GM23338 (cell line): ENCODE measurements around the gene CADPS2. TPM values are rescaled to one million over a fixed set of nuclear protein-coding genes. Genes with fewer than 3 reads are reported as not detected.

Source experiments
- ATAC-seq: fragments of 200-7000 bp; cut with Tn5 transposase; 3 replicates; pipeline ENCODE4 v1.9.1; 2020
- DNase-seq: peaks from one replicate; pipeline ENCODE4 v3.0.0-alpha.2; 2015; ENCODE audit warnings: low spot score
- H2AFZ ChIP-seq: fragments of 200-600 bp; sonication (generic); 2 replicates; pipeline ENCODE4 v1.8.0; 2016; ENCODE audit warnings: antibody characterized with exemption, mild to moderate bottlenecking, moderate library complexity
- H3F3A ChIP-seq: fragments of 200-600 bp; sonication (generic); replicated peaks from 2 replicates; pipeline ENCODE4 v1.8.0; 2017; ENCODE audit warnings: antibody characterized with exemption, mixed run types, low read depth
- H3K27ac ChIP-seq: fragments of 200-600 bp; sonication (generic); 2 replicates; pipeline ENCODE4 v1.6.1; 2016; ENCODE audit warnings: low read depth
- H3K27me3 ChIP-seq: fragments of 200-600 bp; sonication (generic); 2 replicates; pipeline ENCODE4 v1.8.0; 2016; ENCODE audit warnings: mild to moderate bottlenecking, mixed run types, moderate library complexity; ENCODE audit not compliant: insufficient read depth
- H3K36me3 ChIP-seq: fragments of 200-600 bp; sonication (generic); 2 replicates; pipeline ENCODE4 v1.8.0; 2016; ENCODE audit warnings: mild to moderate bottlenecking; ENCODE audit not compliant: insufficient read depth
- H3K4me1 ChIP-seq: fragments of 200-600 bp; sonication (generic); 2 replicates; pipeline ENCODE4 v1.8.0; 2016; ENCODE audit warnings: mild to moderate bottlenecking, moderate library complexity; ENCODE audit not compliant: insufficient read depth
- H3K4me2 ChIP-seq: fragments of 200-600 bp; sonication (generic); 2 replicates; pipeline ENCODE4 v1.7.1; 2017; ENCODE audit warnings: mixed run types
- H3K4me3 ChIP-seq: fragments of 200-600 bp; sonication (generic); 2 replicates; pipeline ENCODE4 v1.6.1; 2016; ENCODE audit warnings: mixed run types
- H3K79me2 ChIP-seq: fragments of 200-600 bp; sonication (generic); replicated peaks from 2 replicates; pipeline ENCODE4 v1.8.0; 2017; ENCODE audit warnings: mild to moderate bottlenecking; ENCODE audit not compliant: insufficient read depth
- H3K9me2 ChIP-seq: fragments of 200-600 bp; sonication (generic); 2 replicates; pipeline ENCODE4 v1.8.0; 2017; ENCODE audit not compliant: insufficient read depth
- H4K20me1 ChIP-seq: fragments of 200-600 bp; sonication (generic); replicated peaks from 2 replicates; pipeline ENCODE4 v1.8.0; 2017; ENCODE audit warnings: mild to moderate bottlenecking; ENCODE audit not compliant: insufficient read depth
- H3K27ac Mint-ChIP-seq: 2 replicates; pipeline ENCODE4 v1.8.0; 2020; ENCODE audit warnings: inconsistent platforms, mild to moderate bottlenecking, moderate library complexity, mixed read lengths
- H3K27me3 Mint-ChIP-seq: 3 replicates; pipeline ENCODE4 v1.8.0; 2022; ENCODE audit warnings: low read depth, mild to moderate bottlenecking, moderate library complexity, mixed read lengths, inconsistent platforms; ENCODE audit not compliant: insufficient read depth, poor library complexity
- H3K36me3 Mint-ChIP-seq: 3 replicates; pipeline ENCODE4 v1.8.0; 2021; ENCODE audit warnings: low read depth, mild to moderate bottlenecking, inconsistent platforms, moderate library complexity, mixed read lengths
- H3K4me1 Mint-ChIP-seq: 3 replicates; pipeline ENCODE4 v1.8.0; 2020; ENCODE audit warnings: mild to moderate bottlenecking, inconsistent platforms, mixed read lengths
- H3K4me3 Mint-ChIP-seq: 3 replicates; pipeline ENCODE4 v1.8.0; 2021; ENCODE audit warnings: moderate library complexity, mild to moderate bottlenecking, inconsistent platforms, mixed read lengths
- H3K9me3 Mint-ChIP-seq: 3 replicates; pipeline ENCODE4 v1.8.0; 2020; ENCODE audit warnings: moderate library complexity, mild to moderate bottlenecking, inconsistent platforms, mixed read lengths
- CREB1 ChIP-seq: fragments of 250-450 bp; sonication (Bioruptor Pico); IDR thresholded peaks from 2 replicates; pipeline ENCODE4 v1.5.0; 2020; ENCODE audit warnings: low read depth, mild to moderate bottlenecking, moderate library complexity
- EZH2 ChIP-seq: fragments of 200-600 bp; sonication (generic); IDR thresholded peaks from one replicate; pipeline ENCODE4 v1.8.0; 2017; ENCODE audit warnings: antibody characterized with exemption, mild to moderate bottlenecking, low read depth; ENCODE audit not compliant: unreplicated experiment
- JUNB ChIP-seq: IDR thresholded peaks from one replicate; pipeline ENCODE4 v1.6.1; 2016; ENCODE audit warnings: antibody characterized with exemption; ENCODE audit not compliant: unreplicated experiment
- POLR2AphosphoS5 ChIP-seq: IDR thresholded peaks from 2 replicates; pipeline ENCODE4 v1.6.1; 2016; ENCODE audit warnings: antibody characterized with exemption, low read depth
- ZNF114 ChIP-seq: fragments of 250-450 bp; sonication (Bioruptor Pico); IDR thresholded peaks from 2 replicates; pipeline ENCODE4 v1.5.0; 2020; ENCODE audit warnings: mild to moderate bottlenecking, moderate library complexity
- polyA plus RNA-seq: library from polyadenylated mRNA; unstranded; fragments of >200 nt; fragmentation: Nextera tagmentation; extraction: Ambion mirVana; gene quantifications from 2 replicates; pipeline ENCODE4 v1.2.1, GENCODE V29; 2016
- total RNA-seq: library from RNA; depleted of rRNA; stranded (reverse); fragments of >200 nt; shearing (Covaris generic); gene quantifications from 2 replicates; pipeline ENCODE4 v1.2.3, GENCODE V29; 2014
- TF ChIP-seq, protein P1 (sequence below), 2 experiments: fragments of 200-600 bp in 1 of 2; sonication (generic) in 1 of 2; conservative IDR thresholded peaks; 2 replicates each; pipeline versions ENCODE4 v1.5.1 to v1.6.1; 2016 to 2017; ENCODE audit warnings: antibody characterized with exemption in 2 of 2, low read depth in 2 of 2, mild to moderate bottlenecking in 2 of 2, moderate library complexity in 1 of 2
- TF ChIP-seq, protein P2 (sequence below): fragments of 250-450 bp; sonication (Bioruptor Pico); IDR thresholded peaks from 2 replicates; pipeline ENCODE4 v1.5.0; 2020; ENCODE audit warnings: mild to moderate bottlenecking, moderate library complexity
- TF ChIP-seq, protein P3 (sequence below): IDR thresholded peaks from 2 replicates; pipeline ENCODE4 v1.6.1; 2016; ENCODE audit warnings: antibody characterized with exemption
- TF ChIP-seq, protein P4 (sequence below): IDR thresholded peaks from one replicate; pipeline ENCODE4 v1.6.1; 2018; ENCODE audit warnings: antibody characterized with exemption; ENCODE audit not compliant: unreplicated experiment

Gene CADPS2
- total and polyA plus RNA-seq, 2 experiments from 2014 or later = 16.3 to 36.9 TPM

DNA sequence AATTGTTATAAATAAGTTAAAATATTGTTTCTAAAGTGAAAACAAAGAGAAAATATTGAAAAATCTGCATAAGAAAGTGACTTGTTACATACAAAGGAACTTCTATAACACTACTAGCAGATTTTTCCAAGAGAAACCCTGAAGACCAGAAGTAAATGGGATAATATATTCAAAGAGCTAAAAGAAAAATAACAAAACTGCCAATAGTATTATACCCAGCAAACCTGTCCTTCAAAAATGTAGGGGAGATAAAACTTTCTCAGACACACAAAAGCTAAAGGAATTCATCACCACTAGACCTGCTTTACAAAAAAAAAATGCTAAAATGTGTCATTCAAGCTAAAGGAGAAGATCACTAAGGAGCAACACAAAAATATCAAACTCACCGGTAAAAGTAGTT is 17.0 kb downstream of the CADPS2 start (continued):
- TF ChIP-seq, protein P1, sequence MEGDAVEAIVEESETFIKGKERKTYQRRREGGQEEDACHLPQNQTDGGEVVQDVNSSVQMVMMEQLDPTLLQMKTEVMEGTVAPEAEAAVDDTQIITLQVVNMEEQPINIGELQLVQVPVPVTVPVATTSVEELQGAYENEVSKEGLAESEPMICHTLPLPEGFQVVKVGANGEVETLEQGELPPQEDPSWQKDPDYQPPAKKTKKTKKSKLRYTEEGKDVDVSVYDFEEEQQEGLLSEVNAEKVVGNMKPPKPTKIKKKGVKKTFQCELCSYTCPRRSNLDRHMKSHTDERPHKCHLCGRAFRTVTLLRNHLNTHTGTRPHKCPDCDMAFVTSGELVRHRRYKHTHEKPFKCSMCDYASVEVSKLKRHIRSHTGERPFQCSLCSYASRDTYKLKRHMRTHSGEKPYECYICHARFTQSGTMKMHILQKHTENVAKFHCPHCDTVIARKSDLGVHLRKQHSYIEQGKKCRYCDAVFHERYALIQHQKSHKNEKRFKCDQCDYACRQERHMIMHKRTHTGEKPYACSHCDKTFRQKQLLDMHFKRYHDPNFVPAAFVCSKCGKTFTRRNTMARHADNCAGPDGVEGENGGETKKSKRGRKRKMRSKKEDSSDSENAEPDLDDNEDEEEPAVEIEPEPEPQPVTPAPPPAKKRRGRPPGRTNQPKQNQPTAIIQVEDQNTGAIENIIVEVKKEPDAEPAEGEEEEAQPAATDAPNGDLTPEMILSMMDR (conservative IDR thresholded peaks at IDR 0.05; ENCODE audit: low read depth in 2 of 2) = no peak

DNA sequence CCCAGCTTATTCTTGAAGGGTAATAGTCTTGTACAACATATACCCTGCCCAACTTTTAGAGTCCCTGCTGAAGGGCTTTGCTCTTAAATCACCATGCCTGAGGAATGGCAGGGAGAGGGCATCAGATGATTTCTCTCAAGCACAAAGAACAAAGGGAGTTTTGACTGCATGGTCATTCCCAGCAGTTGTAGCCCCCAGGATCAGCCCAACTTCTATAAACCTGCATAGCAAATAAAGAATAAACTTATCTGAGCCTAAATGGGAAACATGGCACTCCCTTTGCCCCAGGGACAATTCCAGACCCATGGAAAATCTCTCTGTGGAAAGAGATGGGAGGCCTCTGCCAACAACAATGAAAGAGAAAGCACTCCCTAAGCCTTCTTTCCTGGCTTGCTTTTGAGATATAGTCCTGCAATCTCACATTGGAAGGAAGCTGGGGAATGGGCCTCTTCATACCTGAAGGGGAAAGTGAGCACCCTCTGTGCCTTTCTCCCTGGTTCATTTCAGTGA is 18.7 kb downstream of the CADPS2 start:
- H3K9me3 Mint-ChIP-seq = peaks cover 15% of the 10 kb centered on the region
- H3K4me1 ChIP-seq = peaks cover 5% of the 10 kb centered on the region; the same call in 1 of the 2 replicates
- H3K27ac Mint-ChIP-seq = no peak overlapping the region
- no peak for TF ChIP-seq ZNF114
- no peak for TF ChIP-seq CREB1 (CRISPR knock-in tag)
- no peak for TF ChIP-seq JUNB
- no peak for TF ChIP-seq POLR2AphosphoS5
- TF ChIP-seq EZH2 = no peak
- TF ChIP-seq, protein P2, sequence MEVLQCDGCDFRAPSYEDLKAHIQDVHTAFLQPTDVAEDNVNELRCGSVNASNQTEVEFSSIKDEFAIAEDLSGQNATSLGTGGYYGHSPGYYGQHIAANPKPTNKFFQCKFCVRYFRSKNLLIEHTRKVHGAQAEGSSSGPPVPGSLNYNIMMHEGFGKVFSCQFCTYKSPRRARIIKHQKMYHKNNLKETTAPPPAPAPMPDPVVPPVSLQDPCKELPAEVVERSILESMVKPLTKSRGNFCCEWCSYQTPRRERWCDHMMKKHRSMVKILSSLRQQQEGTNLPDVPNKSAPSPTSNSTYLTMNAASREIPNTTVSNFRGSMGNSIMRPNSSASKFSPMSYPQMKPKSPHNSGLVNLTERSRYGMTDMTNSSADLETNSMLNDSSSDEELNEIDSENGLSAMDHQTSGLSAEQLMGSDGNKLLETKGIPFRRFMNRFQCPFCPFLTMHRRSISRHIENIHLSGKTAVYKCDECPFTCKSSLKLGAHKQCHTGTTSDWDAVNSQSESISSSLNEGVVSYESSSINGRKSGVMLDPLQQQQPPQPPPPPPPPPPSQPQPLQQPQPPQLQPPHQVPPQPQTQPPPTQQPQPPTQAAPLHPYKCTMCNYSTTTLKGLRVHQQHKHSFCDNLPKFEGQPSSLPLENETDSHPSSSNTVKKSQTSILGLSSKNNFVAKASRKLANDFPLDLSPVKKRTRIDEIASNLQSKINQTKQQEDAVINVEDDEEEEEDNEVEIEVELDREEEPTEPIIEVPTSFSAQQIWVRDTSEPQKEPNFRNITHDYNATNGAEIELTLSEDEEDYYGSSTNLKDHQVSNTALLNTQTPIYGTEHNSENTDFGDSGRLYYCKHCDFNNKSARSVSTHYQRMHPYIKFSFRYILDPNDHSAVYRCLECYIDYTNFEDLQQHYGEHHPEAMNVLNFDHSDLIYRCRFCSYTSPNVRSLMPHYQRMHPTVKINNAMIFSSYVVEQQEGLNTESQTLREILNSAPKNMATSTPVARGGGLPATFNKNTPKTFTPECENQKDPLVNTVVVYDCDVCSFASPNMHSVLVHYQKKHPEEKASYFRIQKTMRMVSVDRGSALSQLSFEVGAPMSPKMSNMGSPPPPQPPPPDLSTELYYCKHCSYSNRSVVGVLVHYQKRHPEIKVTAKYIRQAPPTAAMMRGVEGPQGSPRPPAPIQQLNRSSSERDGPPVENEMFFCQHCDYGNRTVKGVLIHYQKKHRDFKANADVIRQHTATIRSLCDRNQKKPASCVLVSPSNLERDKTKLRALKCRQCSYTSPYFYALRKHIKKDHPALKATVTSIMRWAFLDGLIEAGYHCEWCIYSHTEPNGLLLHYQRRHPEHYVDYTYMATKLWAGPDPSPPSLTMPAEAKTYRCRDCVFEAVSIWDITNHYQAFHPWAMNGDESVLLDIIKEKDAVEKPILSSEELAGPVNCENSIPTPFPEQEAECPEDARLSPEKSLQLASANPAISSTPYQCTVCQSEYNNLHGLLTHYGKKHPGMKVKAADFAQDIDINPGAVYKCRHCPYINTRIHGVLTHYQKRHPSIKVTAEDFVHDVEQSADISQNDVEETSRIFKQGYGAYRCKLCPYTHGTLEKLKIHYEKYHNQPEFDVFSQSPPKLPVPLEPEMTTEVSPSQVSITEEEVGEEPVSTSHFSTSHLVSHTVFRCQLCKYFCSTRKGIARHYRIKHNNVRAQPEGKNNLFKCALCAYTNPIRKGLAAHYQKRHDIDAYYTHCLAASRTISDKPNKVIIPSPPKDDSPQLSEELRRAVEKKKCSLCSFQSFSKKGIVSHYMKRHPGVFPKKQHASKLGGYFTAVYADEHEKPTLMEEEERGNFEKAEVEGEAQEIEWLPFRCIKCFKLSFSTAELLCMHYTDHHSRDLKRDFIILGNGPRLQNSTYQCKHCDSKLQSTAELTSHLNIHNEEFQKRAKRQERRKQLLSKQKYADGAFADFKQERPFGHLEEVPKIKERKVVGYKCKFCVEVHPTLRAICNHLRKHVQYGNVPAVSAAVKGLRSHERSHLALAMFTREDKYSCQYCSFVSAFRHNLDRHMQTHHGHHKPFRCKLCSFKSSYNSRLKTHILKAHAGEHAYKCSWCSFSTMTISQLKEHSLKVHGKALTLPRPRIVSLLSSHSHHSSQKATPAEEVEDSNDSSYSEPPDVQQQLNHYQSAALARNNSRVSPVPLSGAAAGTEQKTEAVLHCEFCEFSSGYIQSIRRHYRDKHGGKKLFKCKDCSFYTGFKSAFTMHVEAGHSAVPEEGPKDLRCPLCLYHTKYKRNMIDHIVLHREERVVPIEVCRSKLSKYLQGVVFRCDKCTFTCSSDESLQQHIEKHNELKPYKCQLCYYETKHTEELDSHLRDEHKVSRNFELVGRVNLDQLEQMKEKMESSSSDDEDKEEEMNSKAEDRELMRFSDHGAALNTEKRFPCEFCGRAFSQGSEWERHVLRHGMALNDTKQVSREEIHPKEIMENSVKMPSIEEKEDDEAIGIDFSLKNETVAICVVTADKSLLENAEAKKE = no peak
- TF ChIP-seq, protein P3, sequence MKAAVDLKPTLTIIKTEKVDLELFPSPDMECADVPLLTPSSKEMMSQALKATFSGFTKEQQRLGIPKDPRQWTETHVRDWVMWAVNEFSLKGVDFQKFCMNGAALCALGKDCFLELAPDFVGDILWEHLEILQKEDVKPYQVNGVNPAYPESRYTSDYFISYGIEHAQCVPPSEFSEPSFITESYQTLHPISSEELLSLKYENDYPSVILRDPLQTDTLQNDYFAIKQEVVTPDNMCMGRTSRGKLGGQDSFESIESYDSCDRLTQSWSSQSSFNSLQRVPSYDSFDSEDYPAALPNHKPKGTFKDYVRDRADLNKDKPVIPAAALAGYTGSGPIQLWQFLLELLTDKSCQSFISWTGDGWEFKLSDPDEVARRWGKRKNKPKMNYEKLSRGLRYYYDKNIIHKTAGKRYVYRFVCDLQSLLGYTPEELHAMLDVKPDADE = no peak
- TF ChIP-seq, protein P4, sequence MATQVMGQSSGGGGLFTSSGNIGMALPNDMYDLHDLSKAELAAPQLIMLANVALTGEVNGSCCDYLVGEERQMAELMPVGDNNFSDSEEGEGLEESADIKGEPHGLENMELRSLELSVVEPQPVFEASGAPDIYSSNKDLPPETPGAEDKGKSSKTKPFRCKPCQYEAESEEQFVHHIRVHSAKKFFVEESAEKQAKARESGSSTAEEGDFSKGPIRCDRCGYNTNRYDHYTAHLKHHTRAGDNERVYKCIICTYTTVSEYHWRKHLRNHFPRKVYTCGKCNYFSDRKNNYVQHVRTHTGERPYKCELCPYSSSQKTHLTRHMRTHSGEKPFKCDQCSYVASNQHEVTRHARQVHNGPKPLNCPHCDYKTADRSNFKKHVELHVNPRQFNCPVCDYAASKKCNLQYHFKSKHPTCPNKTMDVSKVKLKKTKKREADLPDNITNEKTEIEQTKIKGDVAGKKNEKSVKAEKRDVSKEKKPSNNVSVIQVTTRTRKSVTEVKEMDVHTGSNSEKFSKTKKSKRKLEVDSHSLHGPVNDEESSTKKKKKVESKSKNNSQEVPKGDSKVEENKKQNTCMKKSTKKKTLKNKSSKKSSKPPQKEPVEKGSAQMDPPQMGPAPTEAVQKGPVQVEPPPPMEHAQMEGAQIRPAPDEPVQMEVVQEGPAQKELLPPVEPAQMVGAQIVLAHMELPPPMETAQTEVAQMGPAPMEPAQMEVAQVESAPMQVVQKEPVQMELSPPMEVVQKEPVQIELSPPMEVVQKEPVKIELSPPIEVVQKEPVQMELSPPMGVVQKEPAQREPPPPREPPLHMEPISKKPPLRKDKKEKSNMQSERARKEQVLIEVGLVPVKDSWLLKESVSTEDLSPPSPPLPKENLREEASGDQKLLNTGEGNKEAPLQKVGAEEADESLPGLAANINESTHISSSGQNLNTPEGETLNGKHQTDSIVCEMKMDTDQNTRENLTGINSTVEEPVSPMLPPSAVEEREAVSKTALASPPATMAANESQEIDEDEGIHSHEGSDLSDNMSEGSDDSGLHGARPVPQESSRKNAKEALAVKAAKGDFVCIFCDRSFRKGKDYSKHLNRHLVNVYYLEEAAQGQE = no peak
- TF ChIP-seq, protein P1 (conservative IDR thresholded peaks at IDR 0.05; ENCODE audit: low read depth in 2 of 2) = no peak

More for the DNA sequence above, 18.7 kb downstream of the CADPS2 start:
- ATAC-seq (no peak), DNase-seq (no peak)
- Histone ChIP-seq H3K36me3 (peaks cover 3% of the 10 kb centered on the region), H3K27me3 (no peaks in the 10 kb centered on the region), H3K4me2 (no peak overlapping the region), H3K79me2 (peaks cover 27% of the 10 kb centered on the region; the same call in 1 of the 2 replicates), H3K9me2 (peaks cover 5% of the 10 kb centered on the region; the same call in 1 of the 2 replicates), H3K4me3 (no peak overlapping the region), H2AFZ (no peak overlapping the region), H3F3A (no peaks in the 10 kb centered on the region), H4K20me1 (no peaks in the 10 kb centered on the region), H3K27ac (no peak overlapping the region; the same call in 1 of the 2 replicates)
- peaks cover 36% of the 10 kb centered on the region for H3K36me3 Mint-ChIP-seq
- no peak overlapping the region for H3K4me3 Mint-ChIP-seq
- H3K27me3 Mint-ChIP-seq = peaks cover 1% of the 10 kb centered on the region
- H3K4me1 Mint-ChIP-seq = peaks cover 3% of the 10 kb centered on the region
